ENCODE measurements around the gene VSIG10L2.

Gene VSIG10L2

GRCh38 chr11:126002181-126002580 lies 56.3 kb downstream of the VSIG10L2 start:
- no peak for DNase-seq (ENCODE audit: extremely low spot score)
- ChIA-PET CTCF (interaction anchor here (0.8 to 0.9 kb wide), 3 partner anchors 8 to 191 kb away, joined by 3 to 4 read pairs (median 3); no protein-coding TSS in a partner anchor), POLR2A (interaction anchor here (0.6 kb wide), 1 partner anchor 401 kb away, joined by 3 read pairs; no protein-coding TSS in a partner anchor)
- TF ChIP-seq CTCF (IDR thresholded peaks at IDR 0.05; ENCODE audit: control extremely low read depth, extremely low read depth, low read depth, missing control alignments), result no peak

Data from GM10248 (cell line).